IPS-18c (cell line): ENCODE measurements around the gene ZNF664.
"Not testable (repeated sequence)": the region's sequence is repeated elsewhere in the genome, so short reads cannot be mapped to it uniquely, and the experiment has no call there.

Experiments used
- H3K4me3 ChIP-seq: 2 replicates; pipeline ENCODE4 v1.7.0; 2013; ENCODE audit warnings: low read depth, mild to moderate bottlenecking, low read length, moderate library complexity; ENCODE audit not compliant: insufficient read depth
- H3K9me3 ChIP-seq: one replicate; pipeline ENCODE4 v1.6.1; 2013; ENCODE audit warnings: mild to moderate bottlenecking, low read length, moderate library complexity; ENCODE audit not compliant: control insufficient read depth, insufficient read depth

ZNF664 gene

GRCh38 chr12:123939716-123940626 lies 33.0 kb upstream of the ZNF664 start:
- H3K4me3 ChIP-seq, result no peak overlapping the region
- H3K9me3 ChIP-seq, result peaks cover 9% of the 10 kb centered on the region

GRCh38 chr12:123940627-123940966 lies 32.4 kb upstream of the ZNF664 start:
- Histone ChIP-seq H3K9me3 (peaks cover 9% of the 10 kb centered on the region), H3K4me3 (no peak overlapping the region)

GRCh38 chr12:123941000-123941399 lies 32.0 kb upstream of the ZNF664 start:
- Histone ChIP-seq H3K4me3 (no peak overlapping the region), H3K9me3 (peaks cover 9% of the 10 kb centered on the region)

GRCh38 chr12:123941624-123942237 lies 31.3 kb upstream of the ZNF664 start:
- Histone ChIP-seq H3K9me3 (peaks cover 9% of the 10 kb centered on the region), H3K4me3 (no peak overlapping the region)

GRCh38 chr12:123942238-123942653 lies 30.8 kb upstream of the ZNF664 start:
- Histone ChIP-seq H3K9me3 (peaks cover 9% of the 10 kb centered on the region), H3K4me3 (no peak overlapping the region)

- no peak overlapping the region for H3K4me3 ChIP-seq
- peaks cover 6% of the 10 kb centered on the region for H3K9me3 ChIP-seq
These were observed 29.9 kb upstream of the ZNF664 start for GRCh38 chr12:123942911-123943648.

GRCh38 chr12:123943816-123944215 lies 29.2 kb upstream of the ZNF664 start:
- peaks cover 6% of the 10 kb centered on the region for H3K9me3 ChIP-seq
- no peak overlapping the region for H3K4me3 ChIP-seq

- peaks cover 6% of the 10 kb centered on the region for H3K9me3 ChIP-seq
- H3K4me3 ChIP-seq, result no peak overlapping the region
These were observed 28.3 kb upstream of the ZNF664 start for GRCh38 chr12:123944696-123945095.

GRCh38 chr12:123945287-123946151 lies 27.5 kb upstream of the ZNF664 start:
- Histone ChIP-seq H3K4me3 (no peak overlapping the region), H3K9me3 (peaks cover 6% of the 10 kb centered on the region)

- no peak overlapping the region for H3K4me3 ChIP-seq
- peaks cover 6% of the 10 kb centered on the region for H3K9me3 ChIP-seq
These were observed 26.9 kb upstream of the ZNF664 start for GRCh38 chr12:123946152-123946515.

GRCh38 chr12:123946516-123947505 lies 26.2 kb upstream of the ZNF664 start:
- H3K9me3 ChIP-seq, H3K4me3 ChIP-seq: not testable (repeated sequence)

GRCh38 chr12:123947531-123947930 lies 25.5 kb upstream of the ZNF664 start:
- not testable (repeated sequence) for H3K4me3 ChIP-seq, H3K9me3 ChIP-seq

GRCh38 chr12:123948401-123948795 lies 24.6 kb upstream of the ZNF664 start:
- Histone ChIP-seq H3K9me3 (no peaks in the 10 kb centered on the region), H3K4me3 (no peak overlapping the region)

GRCh38 chr12:123948796-123949769 lies 23.9 kb upstream of the ZNF664 start:
- H3K4me3 ChIP-seq, result no peak overlapping the region

GRCh38 chr12:123949770-123950165 lies 23.2 kb upstream of the ZNF664 start:
- H3K4me3 ChIP-seq, result no peak overlapping the region
- no peaks in the 10 kb centered on the region for H3K9me3 ChIP-seq

More at GRCh38 chr12:123948796-123949769, 23.9 kb upstream of the ZNF664 start:
- no peaks in the 10 kb centered on the region for H3K9me3 ChIP-seq
